ENCODE data around the gene FOXI2. TPM values are rescaled to one million over a fixed set of nuclear protein-coding genes. Genes with fewer than 3 reads are reported as not detected.

FOXI2 gene
- total RNA-seq, 1 experiment from 2014 or later, result not detected

GRCh38 chr10:127736222-127736914 lies 617 bp upstream of the FOXI2 start:
- H3K4me3 ChIP-seq (ENCODE audit: low read depth, low read length), result no peak overlapping the region

GRCh38 chr10:127737563-127738511 lies 852 bp downstream of the FOXI2 start:
- BruUV-seq (replicated peaks), result no TSS peak
- ChIA-PET CTCF (no interaction called here), POLR2A (no interaction called here)
- Mint-ChIP-seq H3K27me3 (ENCODE audit: insufficient read depth, unreplicated experiment) (peaks cover 11% of the 10 kb centered on the region), H3K4me1 (ENCODE audit: low read depth, unreplicated experiment) (no peaks in the 10 kb centered on the region), H3K27ac (ENCODE audit: unreplicated experiment) (no peak overlapping the region), H3K36me3 (ENCODE audit: insufficient read depth, unreplicated experiment) (no peaks in the 10 kb centered on the region), H3K4me3 (ENCODE audit: unreplicated experiment) (no peak overlapping the region), H3K9me3 (ENCODE audit: unreplicated experiment) (no peaks in the 10 kb centered on the region)
- H3K4me3 ChIP-seq (ENCODE audit: low read depth, low read length), result no peak overlapping the region
- no peaks in the 10 kb centered on the region for H3K36me3 ChIP-seq (ENCODE audit: control insufficient read depth, insufficient read depth, low read length)
- H3K27me3 ChIP-seq (replicated peaks; ENCODE audit: control insufficient read depth, insufficient read depth, low read length), result no peaks in the 10 kb centered on the region
- TF ChIP-seq CTCF (IDR thresholded peaks at IDR 0.05; ENCODE audit: insufficient read depth in 1 of 2, low read depth in 1 of 2, low read length in 1 of 2, severe bottlenecking in 1 of 2, unreplicated experiment in 1 of 2), result no peak
- intact Hi-C loops (cut with micrococcal nuclease; ENCODE audit: unreplicated experiment), result no loop called here
- H3K9me3 ChIP-seq, result peaks cover 5% of the 10 kb centered on the region; the same call in 1 of the 2 replicates
- no peak for DNase-seq
- H3K4me1 ChIP-seq, result no peaks in the 10 kb centered on the region

More at GRCh38 chr10:127736222-127736914, 617 bp upstream of the FOXI2 start:
- Mint-ChIP-seq H3K27me3 (ENCODE audit: insufficient read depth, unreplicated experiment) (peaks cover 11% of the 10 kb centered on the region), H3K36me3 (ENCODE audit: insufficient read depth, unreplicated experiment) (no peaks in the 10 kb centered on the region), H3K4me1 (ENCODE audit: low read depth, unreplicated experiment) (no peaks in the 10 kb centered on the region), H3K27ac (ENCODE audit: unreplicated experiment) (no peak overlapping the region), H3K4me3 (ENCODE audit: unreplicated experiment) (no peak overlapping the region), H3K9me3 (ENCODE audit: unreplicated experiment) (no peaks in the 10 kb centered on the region)
- ChIA-PET POLR2A (no interaction called here), CTCF (no interaction called here)
- intact Hi-C loops (cut with micrococcal nuclease; ENCODE audit: unreplicated experiment), result no loop called here
- no peak for TF ChIP-seq CTCF (IDR thresholded peaks at IDR 0.05; ENCODE audit: insufficient read depth in 1 of 2, low read depth in 1 of 2, low read length in 1 of 2, severe bottlenecking in 1 of 2, unreplicated experiment in 1 of 2)
- Histone ChIP-seq H3K9me3 (peaks cover 5% of the 10 kb centered on the region; the same call in 1 of the 2 replicates), H3K4me1 (no peaks in the 10 kb centered on the region), H3K36me3 (ENCODE audit: control insufficient read depth, insufficient read depth, low read length) (no peaks in the 10 kb centered on the region), H3K27me3 (replicated peaks; ENCODE audit: control insufficient read depth, insufficient read depth, low read length) (no peaks in the 10 kb centered on the region)
- no peak for DNase-seq
- BruUV-seq (replicated peaks), result no TSS peak

GRCh38 chr10:127738512-127739424 lies 1.8 kb downstream of the FOXI2 start:
- no peaks in the 10 kb centered on the region for H3K36me3 Mint-ChIP-seq (ENCODE audit: insufficient read depth, unreplicated experiment)
- TF ChIP-seq CTCF (IDR thresholded peaks at IDR 0.05; ENCODE audit: insufficient read depth in 1 of 2, low read depth in 1 of 2, low read length in 1 of 2, severe bottlenecking in 1 of 2, unreplicated experiment in 1 of 2), result no peak
- Histone ChIP-seq H3K4me1 (no peaks in the 10 kb centered on the region), H3K4me3 (ENCODE audit: low read depth, low read length) (no peak overlapping the region), H3K9me3 (peaks cover 5% of the 10 kb centered on the region; the same call in 1 of the 2 replicates), H3K36me3 (ENCODE audit: control insufficient read depth, insufficient read depth, low read length) (no peaks in the 10 kb centered on the region), H3K27me3 (replicated peaks; ENCODE audit: control insufficient read depth, insufficient read depth, low read length) (no peaks in the 10 kb centered on the region)
- ChIA-PET POLR2A (no interaction called here), CTCF (no interaction called here)
- no peak overlapping the region for H3K4me3 Mint-ChIP-seq (ENCODE audit: unreplicated experiment)
- no peaks in the 10 kb centered on the region for H3K4me1 Mint-ChIP-seq (ENCODE audit: low read depth, unreplicated experiment)
- no peak for DNase-seq
- BruUV-seq (replicated peaks), result no TSS peak
- H3K27ac Mint-ChIP-seq (ENCODE audit: unreplicated experiment), result no peak overlapping the region
- intact Hi-C loops (cut with micrococcal nuclease; ENCODE audit: unreplicated experiment), result no loop called here
- H3K27me3 Mint-ChIP-seq (ENCODE audit: insufficient read depth, unreplicated experiment), result peaks cover 2% of the 10 kb centered on the region
- H3K9me3 Mint-ChIP-seq (ENCODE audit: unreplicated experiment), result no peaks in the 10 kb centered on the region

All from Caco-2 (cell line).